GM19035 (cell line): ENCODE results near the gene SLC7A10.
"Not testable (repeated sequence)": the region's sequence is repeated elsewhere in the genome, so short reads cannot be mapped to it uniquely, and the experiment has no call there.

Experiments
- ATAC-seq: cut with Tn5 transposase; IDR thresholded peaks from one replicate; pipeline ENCODE4 v1.9.1; 2021; ENCODE audit not compliant: unreplicated experiment

Gene SLC7A10

DNA sequence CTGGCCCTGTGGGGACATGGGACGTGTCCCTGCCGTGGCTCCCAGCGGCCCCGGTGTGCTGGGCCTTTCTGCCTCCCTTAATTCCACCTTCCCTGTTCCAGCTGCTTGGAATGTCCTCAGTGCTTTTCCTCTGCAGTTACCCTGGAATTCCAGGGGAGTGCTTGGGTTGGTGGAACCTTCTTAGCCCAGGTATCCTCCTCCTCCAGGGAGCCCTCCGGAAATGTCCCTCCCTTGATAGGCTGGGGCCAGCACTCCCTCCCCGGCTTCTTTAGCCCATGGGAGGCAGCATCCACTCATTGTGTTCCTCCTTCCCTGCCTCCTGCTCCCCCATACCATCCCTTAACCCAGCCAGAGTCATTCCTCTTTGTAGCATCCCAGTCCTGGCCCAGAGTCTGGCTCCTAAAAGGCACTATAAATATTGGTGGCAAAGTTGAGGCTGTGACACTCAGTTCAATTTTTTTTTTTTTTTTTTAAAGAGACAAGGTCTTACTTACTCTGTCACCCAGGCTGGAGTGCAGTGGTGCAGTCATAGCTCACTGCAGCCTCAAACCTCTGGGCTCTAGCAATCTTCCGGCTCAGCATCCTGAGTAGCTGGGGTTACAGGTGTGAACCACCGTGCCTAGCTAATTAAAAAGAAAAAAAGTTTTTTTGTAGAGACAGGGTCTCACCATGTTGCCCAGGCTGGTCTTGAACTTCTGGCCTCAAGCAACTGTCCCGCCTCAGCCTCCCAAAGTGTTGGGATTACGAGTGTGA is 13.7 kb upstream of the SLC7A10 start:
- ATAC-seq, result no peak

DNA sequence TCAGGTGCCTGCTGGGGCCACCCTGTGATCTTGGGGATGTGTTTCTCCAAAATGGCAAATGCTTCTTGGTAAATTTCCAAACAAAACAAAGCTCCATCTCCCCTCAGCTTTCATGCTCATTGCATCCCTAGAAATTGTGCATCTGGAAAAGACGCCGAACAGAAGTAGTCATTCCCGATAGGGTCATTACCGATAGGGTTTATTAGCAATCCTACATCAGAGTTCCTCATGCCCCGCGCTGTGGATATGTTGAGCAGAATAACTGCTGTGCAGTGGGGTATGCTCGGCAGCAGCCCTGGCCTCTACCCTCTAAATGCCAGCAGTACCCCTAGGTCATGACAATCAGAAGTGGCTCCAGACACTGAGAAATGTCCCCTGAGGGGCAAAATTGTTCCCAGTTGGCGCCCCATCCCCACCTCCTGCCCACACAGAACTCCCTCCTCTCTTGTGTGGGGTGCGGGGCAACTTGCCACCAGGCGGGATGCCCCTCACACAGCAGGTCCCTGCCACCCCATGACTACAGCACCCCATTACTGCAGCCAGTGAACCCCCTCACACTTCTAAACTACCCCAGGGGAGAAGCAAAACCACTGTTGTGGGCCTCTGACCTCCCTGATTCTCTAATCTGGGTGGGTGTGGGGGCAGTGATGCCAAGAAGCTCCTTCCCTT is 13.0 kb upstream of the SLC7A10 start:
- ATAC-seq, result no peak

DNA sequence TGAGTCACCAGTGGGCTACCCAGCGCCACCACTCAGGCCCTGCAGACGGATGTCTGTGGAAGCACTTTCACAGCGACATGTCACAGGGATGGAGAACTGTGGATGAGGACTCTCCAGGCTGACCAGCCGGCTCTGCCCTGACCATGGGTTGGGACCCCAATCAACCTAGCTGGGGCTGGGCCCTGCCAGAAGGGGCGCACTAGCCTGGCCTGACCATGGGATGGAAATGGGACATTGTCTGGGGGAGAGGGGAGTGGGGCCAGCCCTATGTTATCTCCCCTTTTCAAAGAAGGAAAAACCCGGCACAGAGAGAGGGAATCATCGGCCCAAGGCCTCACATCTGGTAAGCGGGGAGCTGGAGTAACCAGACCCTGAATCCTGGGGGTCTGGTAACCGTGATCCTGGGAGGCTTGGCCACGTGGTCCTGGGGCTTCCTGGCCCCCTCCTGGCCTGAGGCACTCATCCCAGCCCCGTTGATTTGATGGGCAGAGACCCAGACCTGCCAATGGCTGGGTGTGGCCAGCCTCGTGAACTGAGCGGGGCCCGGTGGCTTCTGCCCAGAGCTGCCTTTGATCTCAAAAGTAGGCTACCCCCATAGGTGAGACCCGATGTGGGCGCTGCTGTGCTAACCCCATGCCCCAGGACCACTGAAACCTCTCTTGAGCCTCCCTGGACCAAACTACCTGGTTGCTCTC is 11.2 kb upstream of the SLC7A10 start:
- ATAC-seq, result no peak

DNA sequence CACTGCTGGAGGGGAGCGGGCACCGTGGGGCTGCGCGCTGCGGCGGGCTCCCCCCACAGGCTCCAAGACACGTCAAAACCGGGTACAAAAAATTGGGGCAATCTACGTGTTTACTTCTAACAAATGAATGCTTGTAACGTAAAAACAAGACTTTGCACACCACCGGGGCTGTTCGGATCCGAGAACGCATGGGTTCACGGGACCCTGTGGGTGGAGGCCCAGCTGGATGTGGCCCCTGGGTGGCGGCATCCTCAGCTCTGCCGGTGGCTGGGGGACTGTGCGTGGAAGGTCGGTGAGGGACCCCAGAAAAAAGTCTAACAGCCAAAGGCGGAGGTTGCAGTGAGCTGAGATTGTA is 10.3 kb upstream of the SLC7A10 start:
- ATAC-seq, result no peak

DNA sequence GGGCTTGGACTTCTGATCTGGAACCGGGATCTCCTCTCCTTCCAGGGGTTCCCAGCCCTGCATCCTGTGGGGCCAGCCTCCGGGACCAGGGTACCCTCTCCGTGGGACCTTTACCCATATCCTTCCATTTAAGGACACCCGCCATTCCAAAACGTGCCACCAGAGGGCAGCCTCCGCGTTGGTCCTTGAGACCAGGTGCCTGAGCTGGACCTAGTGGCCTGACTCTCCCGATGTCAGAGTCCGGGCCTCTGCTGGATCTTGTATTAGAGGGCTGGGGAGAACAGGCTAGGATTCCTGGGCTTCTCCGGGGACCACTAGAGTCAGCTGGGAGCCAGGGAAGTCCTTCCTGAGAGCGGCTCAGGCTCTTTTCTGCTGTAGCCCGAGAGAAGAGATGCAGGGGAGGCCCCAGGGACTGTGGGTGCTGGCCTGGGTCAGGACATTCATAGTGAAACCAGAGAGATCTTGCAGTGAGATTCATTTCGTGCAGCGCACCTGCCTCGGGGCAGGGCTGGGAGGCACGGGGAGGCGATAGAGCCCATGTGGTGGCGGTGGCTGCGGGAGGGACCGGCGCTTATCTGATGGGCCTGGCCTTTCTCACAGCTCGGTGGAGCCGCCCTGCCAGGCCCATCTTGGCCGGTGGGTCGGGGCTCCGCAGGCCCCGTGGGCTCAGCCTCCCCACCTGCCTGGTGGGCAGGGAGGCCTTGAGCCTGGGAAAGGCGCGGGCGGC is 9.8 kb upstream of the SLC7A10 start:
- ATAC-seq, result peak; percentile 75

DNA sequence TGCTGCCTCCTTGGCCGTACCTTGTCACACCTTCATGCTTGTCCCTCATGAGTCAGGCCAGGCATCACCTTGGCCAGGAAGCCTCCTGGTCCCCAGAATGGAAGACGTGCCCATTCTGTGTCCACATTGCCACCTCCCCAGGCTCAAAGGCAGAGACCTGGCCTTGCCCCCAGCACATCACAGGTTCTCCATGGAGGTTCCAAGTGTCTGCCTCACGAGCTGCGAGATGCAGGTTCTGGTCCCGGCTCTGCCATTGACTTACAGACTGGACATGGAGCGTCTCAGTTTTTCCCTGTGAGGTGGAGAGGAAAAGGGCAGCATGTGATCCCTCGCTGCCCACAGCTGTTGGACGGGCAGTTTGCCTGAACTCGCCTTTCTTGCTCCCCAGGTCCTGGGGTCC is 9.1 kb upstream of the SLC7A10 start:
- ATAC-seq, result no peak

DNA sequence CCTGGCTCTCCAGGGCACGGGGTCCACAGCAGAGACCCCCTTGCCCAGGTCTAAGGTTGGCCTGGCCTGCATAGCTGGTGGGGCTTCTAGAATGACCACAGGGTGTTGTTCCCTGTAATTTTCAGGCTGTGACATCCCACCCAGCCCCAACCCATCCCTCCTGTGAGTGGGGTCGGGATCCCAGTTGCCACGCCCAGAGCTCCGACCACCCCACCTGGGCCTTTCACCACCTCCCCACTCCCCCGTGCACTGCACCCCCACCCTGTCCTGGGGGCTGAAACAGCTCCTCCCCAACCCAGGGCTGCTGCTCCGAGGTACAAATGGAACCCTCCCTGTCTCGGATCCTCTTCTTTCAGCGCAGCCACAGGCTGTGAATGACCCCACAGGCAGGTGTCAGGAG is 8.4 kb upstream of the SLC7A10 start:
- ATAC-seq, result no peak

DNA sequence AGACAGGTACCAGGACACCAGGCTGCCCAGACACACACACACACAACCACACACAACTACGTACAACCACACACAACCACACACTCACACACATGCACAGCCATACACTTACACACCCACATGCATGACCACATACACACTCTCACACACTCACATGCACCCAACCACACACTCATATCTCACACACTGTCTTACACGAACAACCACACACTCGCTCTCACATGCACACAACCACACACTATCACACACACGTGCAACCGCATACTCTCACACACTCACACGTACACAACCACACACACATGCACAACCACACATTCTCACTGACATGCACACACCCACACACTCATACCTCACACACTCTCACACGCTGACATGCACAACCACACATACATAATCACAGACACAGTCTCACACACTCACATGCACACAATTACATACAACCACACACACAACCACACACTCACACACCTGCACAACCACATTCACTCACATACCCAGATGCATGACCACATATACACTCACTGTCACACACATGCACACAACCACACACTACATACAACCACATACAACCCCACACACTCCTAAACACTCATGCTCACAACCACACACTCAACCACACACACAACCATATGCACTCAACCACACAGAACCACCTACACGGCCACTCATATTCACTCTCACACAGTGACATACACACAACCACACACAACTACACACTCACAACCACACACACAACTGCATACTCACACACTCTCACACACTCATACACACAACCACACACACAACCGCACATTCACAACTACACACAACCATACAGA is 7.6 kb upstream of the SLC7A10 start:
- no peak for ATAC-seq

DNA sequence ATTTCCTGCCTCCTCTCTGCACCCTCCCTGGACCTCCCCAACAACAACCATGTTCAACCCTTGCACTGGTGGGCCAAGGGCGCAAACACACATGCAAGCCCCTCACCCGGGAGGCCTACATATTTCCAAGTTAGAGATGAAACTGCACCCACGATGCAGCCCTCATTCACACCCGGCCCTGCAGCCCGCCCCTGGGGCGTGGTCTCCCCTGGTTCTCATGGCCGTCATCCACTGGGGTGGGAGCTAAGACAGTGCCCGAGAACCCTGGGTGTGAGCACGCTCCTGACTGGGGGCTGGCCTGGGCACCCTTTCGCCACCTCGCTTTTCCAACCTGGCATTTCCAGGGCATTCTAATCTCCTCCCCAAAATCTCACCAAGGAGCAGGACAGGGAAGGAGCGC is 7.0 kb upstream of the SLC7A10 start:
- no peak for ATAC-seq

DNA sequence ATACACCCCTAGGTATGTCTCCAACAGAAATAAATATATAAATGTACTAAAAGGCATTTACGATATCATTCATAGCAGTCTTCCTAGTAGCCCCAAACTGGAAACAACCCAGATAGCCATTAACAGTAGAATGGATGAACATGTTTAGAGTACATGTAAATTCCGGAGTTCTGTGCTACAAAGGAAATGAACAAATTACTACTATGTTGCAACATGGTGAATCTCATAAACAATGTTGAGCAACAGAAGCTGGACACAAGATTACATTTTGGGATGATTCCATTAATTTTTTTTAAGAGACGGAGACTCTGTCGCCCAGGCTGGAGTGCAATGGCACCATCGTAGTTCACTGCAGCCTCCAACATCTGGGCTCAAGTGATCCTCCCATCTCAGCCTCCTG is 5.9 kb upstream of the SLC7A10 start:
- ATAC-seq, result no peak

DNA sequence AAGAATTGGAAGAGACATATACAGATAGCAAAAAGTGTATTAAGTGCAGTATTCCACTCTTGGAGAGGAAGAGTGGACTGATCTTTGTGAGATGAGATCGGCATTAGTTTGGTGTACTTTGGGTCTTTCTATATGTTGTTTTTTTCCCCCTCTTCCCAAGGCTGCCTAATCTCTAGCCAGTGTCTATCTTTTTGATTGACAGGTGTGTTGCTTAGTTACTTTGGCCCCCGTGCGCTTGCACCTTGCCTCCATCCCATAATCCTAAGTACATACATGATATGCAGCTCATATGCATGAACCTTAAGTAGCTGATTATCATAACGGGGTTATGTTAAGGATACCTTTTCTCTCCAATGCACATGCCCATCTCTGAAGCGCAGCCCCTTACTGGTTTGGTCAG is 4.3 kb upstream of the SLC7A10 start:
- ATAC-seq, result no peak

DNA sequence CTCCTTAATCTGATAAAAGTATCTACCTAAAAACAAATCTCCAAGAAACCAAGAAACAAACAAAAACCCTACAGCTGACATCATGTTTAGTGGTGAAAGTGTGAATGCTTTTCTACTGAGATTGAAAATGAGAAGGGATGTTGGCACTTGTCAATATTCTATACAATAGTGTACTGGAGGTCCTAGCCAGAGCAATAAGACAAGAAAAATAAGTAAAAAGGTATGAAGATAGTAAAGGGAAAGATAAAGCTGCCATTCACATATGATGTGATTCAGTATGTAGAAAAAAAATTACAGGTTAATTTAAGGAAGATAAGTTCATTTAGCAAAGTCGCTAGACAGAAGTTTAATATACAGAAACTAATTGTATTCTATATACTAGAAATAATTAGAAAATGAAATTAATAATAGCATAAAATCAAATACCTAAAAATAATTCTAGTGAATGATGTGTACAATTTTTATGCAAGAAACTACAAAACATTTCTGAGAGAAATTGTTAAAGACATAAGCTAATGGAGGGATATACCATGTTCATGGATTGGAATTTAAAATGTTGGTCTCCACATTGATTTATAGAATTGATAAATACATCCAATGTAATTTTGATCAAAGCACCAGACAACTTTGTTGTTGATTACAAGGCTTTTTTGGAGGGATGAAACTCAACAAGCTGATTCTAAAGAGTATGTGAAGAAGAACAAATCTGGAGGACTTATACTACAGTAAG is 2.4 kb upstream of the SLC7A10 start:
- no peak for ATAC-seq

DNA sequence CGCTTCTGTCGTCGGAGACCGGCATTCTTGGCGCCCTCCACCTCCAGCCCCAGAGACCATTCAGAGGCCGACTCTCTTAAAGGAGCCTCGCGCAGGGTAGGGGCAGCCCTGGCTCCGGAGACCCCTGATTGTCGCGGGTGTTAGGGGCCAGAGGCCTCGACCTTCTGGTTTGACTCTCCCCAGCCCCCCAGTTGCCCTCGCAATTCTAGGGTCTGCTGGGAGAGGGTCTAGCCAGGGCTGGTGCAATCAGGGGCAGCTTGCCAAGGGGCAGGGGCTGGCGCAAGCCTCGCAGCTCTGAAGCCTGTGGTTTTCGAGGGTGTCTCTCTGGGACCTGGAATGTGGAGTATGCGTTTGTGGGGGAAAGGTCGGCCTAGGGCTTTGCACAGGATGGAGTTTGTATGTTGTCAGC is 1.6 kb upstream of the SLC7A10 start:
- no peak for ATAC-seq

DNA sequence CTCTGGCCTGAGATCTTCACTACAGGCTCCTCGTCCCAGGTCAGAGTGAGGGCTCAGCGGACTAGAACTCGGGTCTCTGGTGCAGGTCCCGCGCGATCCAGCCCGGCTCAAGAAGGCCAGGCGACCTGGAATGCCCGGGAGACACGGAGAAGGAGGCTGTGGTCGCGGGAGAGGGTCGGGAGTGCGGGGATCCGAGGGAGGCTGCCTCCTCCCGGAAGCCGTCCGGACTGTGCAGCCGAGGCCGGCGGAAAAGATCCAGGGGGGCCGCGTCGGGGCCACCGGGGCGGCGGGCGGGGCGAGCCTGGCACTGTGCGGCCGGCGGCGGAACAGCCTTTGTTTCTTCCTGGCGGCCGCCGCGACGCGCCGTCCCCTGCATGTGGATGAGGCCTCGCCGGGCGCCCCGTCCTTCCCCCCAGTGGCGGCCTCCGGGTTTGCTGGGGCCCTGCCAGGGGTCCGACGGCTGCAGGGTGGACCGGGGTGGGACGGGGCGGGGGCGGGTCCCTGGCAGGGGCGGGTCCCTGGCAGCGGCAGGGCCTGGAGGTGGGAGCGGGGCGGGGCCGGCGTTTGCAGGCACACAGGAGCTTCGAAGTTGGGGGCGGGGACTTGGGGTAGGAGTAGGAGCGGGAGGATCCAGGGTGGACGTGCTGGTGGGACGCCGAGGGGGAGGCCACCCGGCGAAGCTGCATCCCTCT is 1.0 kb upstream of the SLC7A10 start:
- no peak for ATAC-seq

DNA sequence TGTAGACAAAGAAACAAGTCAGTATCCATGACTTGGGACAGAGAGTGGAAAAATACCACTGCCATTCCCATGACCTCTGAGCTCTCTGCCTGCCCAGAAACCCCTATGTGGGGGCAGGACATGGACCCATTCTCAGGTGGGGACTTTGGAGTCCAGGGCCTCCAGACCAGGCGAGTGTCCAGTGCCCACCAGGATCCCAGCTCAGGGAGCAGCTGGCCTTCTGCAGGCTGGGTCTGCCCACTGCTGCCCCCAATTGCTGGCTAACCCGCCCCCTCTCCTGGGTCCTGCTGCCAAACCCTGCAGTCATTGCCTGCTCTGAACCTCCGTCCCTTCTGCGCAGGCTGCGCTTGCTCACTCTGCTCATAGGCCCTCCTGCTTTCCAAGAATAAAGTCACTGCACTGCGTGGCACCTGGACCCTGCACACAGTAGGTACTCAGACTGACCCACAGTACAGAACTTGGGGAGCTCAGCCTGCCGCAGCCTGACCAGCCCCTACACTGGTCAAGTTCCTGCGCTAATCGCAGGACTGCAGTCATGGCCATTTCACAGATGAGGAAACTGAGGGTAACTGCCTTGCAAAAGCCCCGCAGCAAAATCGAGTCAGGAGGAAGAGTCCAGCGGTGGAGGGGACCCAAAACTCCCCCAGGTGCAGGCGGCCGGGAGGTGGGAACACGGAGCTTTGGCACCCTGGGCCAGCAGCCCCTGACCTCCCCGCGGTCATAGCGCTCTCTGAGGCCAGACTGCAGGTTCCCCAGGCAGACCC is 774 bp downstream of the SLC7A10 start:
- no peak for ATAC-seq

DNA sequence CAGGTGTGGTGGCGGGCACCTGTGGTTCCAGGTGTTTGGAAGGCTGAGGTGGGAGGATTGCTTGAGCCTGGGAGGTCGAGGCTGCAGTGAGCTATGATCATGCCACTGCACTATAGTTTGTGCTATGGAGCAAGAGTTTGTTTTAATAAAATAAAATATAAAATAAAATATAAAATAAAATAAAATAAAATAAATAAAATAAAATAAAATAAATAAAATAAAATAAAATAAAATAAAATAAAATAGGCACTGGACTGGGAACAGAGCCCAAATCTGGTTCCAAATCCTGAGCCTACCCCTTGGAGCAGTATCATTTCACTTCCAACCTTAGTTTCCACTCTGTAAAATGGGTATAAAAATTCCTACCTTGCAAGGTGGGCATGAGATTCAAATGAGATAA is 3.4 kb downstream of the SLC7A10 start:
- ATAC-seq, result not testable (repeated sequence)

DNA sequence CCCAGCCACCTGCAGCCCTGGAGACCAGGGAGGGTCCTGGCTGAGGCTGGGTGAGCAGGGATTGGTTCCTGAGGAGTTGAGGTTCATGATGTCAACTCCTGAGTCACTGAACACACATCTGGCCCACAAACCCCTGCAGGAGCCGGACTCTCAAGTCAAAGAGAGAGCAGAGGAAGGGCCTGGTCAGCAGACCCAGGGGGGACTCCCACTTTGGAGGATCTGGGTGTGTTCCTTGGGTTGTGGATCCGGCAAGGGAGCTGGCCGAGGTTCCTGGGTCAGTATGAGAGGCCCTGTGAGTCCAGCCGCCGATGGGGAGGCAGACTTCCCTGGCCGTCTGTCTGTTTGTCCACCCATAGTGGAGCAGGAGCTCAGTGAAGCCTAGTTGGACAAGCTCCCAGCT is 4.0 kb downstream of the SLC7A10 start:
- no peak for ATAC-seq

DNA sequence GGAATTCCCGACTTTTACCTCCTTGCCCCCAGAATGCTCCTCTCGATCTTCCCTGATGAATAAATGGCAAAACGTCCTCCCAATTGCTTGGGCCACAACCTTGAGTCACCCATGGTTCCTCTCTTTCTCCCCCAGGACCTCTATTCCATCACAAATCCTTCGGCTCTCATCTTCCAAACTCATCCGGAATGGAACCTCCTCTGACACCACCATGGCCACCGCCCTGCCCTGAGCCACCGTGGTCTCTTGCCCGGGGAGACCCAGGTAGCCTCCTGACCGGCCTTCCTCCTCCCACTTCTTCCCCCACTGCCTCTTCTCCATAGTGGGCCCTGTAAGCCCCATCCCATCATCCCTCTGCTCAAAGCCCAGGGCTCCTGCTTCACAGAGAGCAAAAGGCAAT is 4.9 kb downstream of the SLC7A10 start:
- no peak for ATAC-seq

DNA sequence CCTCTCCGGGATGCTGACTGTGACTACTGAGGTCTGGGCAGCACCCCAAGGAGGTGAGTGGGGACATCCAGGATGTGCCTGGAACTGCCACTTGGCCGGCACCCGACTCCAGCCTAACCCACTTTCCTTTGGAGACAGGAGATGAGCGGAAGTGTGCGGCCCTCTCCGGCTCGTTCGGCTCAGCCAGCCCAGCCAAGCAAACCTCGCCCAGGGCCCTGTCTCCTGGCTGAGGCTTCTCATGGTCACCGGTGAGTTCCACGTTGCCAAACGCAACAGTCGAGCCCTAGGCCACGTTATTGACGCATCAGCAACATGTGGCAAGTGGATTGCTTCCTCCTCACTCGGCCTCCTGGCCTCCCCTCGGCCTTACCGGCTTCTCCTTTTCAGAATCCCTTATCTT is 5.5 kb downstream of the SLC7A10 start:
- no peak for ATAC-seq
